A172 (cell line): Measurements from ENCODE around the gene RPL19. TPM values are rescaled to one million over a fixed set of nuclear protein-coding genes. Genes with fewer than 3 reads are reported as not detected.
"Not testable (repeated sequence)": the region's sequence is repeated elsewhere in the genome, so short reads cannot be mapped to it uniquely, and the experiment has no call there.

Source experiments
- DNase-seq: peaks from one replicate; pipeline ENCODE4 v3.0.0-alpha.2; 2015; ENCODE audit warnings: low spot score
- total RNA-seq: library from RNA; depleted of rRNA; stranded (reverse); fragments of >200 nt; shearing (Covaris generic); gene quantifications from 2 replicates; pipeline ENCODE4 v1.2.3, GENCODE V29; 2014; rRNA removed

The RPL19 gene
- total RNA-seq, result 2,332 and 2,918 TPM in 2 replicates

GRCh38 chr17:39200070-39200879 lies at the start of gene RPL19:
Gene RPL19, plus strand, starts transcription at chr17:39200283. Its CDS starts 62 bp downstream, at chr17:39200345.
- no peak for DNase-seq

- DNase-seq, result no peak
Measured at GRCh38 chr17:39150795-39151149, 49.3 kb upstream of the RPL19 start.

- no peak for DNase-seq
Measured at GRCh38 chr17:39151150-39151942, 48.7 kb upstream of the RPL19 start, which contains the start of gene PLXDC1. Gene PLXDC1, minus strand, starts transcription at chr17:39151637. Its CDS starts 200 bp downstream, at chr17:39151437.

GRCh38 chr17:39151943-39152818 lies 47.9 kb upstream of the RPL19 start:
- no peak for DNase-seq

DNA sequence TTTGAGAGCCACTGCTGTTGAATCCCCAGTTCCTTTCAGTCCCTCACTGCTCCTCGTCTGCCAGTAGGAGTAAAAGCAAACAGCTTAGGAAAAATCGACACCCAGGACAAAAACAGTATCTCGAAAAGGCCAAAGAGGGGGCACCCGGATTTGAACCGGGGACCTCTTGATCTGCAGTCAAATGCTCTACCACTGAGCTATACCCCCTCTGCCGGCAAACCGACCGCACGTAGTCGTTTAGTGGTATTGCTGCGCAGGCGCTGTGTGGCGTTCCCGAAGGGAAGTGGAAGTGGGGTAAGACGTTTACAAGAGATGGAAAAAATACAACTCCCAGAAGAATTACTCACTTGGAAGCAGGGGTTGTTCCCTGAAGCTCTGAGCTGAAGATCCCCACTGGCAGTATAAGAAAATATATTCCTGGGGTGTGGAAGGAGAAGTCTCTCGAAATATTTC lies 46.5 kb upstream of the RPL19 start:
- peak; percentile 89 for DNase-seq

DNA sequence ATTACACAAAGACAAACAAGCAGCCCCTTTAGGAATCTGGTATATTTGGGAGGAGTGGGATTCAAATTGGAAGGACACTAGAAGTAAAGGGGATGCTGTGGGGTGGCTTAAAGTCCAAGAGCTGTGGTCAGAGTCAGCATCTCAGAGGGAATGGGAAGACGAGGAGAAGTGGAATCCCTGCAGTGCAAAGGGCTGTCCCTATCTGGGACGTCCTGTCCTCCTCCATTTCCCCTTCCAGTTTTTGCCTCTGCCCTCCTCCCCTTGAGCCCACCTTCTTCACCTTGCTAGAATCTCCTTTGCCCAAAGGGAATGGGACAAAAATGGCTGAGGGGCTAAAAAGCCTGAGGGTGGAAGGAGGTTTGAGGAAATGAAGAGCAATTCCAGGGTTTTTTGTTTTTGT lies 44.4 kb upstream of the RPL19 start:
- DNase-seq, result no peak

DNA sequence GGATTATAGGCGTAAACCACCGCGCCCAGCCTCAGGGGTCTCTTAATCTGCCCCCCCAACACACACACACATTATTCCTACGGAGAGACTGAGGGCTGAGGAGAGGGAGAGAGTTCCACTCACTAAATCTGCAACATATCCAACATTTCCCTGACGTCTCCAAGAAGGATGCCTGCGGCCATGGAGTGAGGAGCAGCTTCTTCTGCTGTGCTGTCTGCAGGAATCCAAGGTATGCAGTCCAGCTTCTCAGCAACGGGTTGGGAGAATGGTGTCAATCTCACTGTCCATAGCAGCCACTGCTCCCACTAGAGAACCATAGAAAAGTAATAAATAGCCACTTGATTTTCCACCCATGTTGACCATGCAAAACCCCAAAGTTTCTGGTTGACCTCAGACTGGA lies 43.6 kb upstream of the RPL19 start:
- DNase-seq, result no peak

GRCh38 chr17:39158623-39159022 lies 41.5 kb upstream of the RPL19 start:
- no peak for DNase-seq

GRCh38 chr17:39161962-39162361 lies 38.1 kb upstream of the RPL19 start:
- DNase-seq, result no peak

- peak; percentile 64 for DNase-seq
Measured at GRCh38 chr17:39164675-39165143, 35.4 kb upstream of the RPL19 start.

DNA sequence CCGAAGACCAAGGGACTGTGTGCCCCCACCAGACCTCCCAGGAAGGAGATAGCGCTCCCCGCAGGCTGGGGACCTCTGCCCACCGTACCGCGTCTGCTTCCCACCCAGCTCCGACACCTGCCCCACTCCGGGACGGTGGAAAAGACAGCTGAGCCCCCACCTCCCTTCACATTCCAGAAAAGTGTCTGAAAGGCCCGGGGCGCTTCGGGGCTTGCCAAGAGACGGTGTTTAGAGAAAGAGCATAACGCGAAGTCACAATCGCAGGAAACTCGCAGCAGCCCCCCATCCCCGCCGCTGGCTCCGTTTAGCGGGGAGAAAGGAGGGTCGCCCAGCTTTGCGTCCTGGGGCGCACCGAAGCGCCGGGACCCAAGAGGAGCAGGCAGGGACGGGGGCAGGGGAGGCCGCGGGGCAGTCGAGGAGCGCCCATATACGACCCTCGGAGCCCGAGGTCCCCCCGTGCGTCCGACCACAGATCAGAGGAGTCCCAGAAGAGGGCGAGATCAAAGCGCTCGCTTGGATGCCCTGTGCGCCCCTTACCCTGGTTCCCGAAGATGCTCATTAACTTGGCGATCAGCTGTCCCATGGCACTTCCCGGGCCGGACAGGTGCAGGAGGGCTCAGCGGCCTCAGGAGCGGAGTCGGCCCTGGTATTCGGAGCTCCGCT lies 34.8 kb upstream of the RPL19 start:
- DNase-seq, result no peak

DNA sequence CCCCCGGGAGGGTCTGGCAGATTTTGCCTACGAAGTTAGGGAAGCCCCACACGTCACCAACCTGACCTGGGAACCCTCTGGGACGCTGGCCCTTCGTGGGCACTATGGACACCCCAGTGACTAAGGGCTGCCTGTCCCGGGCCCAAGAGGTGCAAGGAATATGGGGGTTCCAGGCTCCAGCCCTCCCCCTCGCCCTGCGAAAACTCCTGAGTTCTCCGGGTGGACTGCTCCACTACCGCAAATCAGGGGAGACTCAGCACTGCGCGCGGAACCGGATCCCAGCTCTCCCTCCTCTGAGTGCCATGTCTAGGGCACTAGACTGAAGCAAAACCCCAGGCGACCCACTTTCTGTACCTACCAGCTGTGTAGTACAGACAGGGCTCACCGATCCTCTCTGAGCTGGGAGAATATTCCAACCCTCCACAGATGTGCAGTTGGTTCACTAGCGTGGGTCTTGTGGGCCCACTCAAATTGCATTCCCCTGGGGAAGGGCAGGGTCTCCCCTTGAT lies 34.2 kb upstream of the RPL19 start, which contains the start of gene ARL5C:
Gene ARL5C, minus strand, starts transcription at position 321 of the 509 bp plus-strand sequence. CDS start 401 bp downstream, outside the sequence.
- no peak for DNase-seq

GRCh38 chr17:39166437-39167335 lies 33.4 kb upstream of the RPL19 start:
- no peak for DNase-seq

- no peak for DNase-seq
Measured at GRCh38 chr17:39167476-39167875, 32.6 kb upstream of the RPL19 start.

DNA sequence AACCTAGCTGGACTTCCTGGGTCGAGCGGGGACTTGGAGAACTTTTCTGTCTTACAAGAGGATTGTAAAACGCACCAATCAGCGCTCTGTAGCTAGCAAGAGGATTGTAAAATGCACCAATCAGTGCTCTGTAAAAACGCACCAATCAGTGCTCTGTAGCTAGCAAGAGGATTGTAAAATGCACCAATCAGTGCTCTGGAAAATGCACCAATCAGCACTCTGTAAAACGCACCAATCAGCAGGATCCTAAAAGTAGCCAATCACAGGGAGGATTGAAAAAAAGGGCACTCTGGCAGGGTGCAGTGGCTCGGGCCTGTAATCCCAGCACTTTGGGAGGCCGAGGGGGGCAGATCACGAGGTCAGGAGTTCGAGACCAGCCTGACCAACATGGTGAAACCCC lies 31.6 kb upstream of the RPL19 start:
- not testable (repeated sequence) for DNase-seq

- no peak for DNase-seq
Measured at GRCh38 chr17:39169101-39169500, 31.0 kb upstream of the RPL19 start.

- no peak for DNase-seq
Measured at GRCh38 chr17:39169518-39169917, 30.6 kb upstream of the RPL19 start.

DNA sequence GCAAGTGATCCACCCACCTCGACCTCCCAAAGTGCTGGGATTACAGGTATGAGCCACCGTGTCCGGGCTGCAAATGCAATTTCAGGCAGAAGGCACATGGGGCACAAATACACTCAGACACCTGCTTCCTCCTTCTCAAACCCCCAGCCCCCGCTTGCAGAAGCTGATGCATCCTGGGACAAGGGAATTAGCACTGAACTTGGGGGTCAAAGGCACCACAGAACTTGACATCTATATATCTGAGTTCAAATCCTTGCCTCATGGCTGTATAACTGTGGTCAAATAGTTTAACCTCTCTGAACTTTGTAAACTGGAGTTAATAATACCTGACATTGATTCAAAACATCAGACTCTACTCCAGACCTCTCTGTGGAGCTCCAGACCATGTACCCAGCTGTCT lies 30.0 kb upstream of the RPL19 start:
- no peak for DNase-seq

- DNase-seq, result no peak
Measured at GRCh38 chr17:39170558-39170957, 29.5 kb upstream of the RPL19 start.

- no peak for DNase-seq
Measured at GRCh38 chr17:39171933-39172332, 28.1 kb upstream of the RPL19 start.
